Myocyte (in vitro differentiated cells): ENCODE results near the gene PRSS1. TPM values are rescaled to one million over a fixed set of nuclear protein-coding genes. Genes with fewer than 3 reads are reported as not detected.
"Not testable (repeated sequence)": the region's sequence is repeated elsewhere in the genome, so short reads cannot be mapped to it uniquely, and the experiment has no call there.

Experiments
- DNase-seq: peaks from one replicate; pipeline ENCODE4 v3.0.0-alpha.2; 2012; ENCODE audit warnings: low read depth
- polyA plus RNA-seq: library from polyadenylated mRNA; unstranded; fragments of >200 nt; gene quantifications from one replicate; pipeline ENCODE4 v1.2.1, GENCODE V29; 2012; ENCODE audit warnings: missing spikeins
- total RNA-seq: library from RNA; depleted of rRNA; stranded (reverse); fragments of >200 nt; gene quantifications from 2 replicates; pipeline ENCODE4 v1.2.3, GENCODE V29; 2014

Gene PRSS1
- not detected in 2 replicates for total RNA-seq
- not detected for polyA plus RNA-seq

DNA sequence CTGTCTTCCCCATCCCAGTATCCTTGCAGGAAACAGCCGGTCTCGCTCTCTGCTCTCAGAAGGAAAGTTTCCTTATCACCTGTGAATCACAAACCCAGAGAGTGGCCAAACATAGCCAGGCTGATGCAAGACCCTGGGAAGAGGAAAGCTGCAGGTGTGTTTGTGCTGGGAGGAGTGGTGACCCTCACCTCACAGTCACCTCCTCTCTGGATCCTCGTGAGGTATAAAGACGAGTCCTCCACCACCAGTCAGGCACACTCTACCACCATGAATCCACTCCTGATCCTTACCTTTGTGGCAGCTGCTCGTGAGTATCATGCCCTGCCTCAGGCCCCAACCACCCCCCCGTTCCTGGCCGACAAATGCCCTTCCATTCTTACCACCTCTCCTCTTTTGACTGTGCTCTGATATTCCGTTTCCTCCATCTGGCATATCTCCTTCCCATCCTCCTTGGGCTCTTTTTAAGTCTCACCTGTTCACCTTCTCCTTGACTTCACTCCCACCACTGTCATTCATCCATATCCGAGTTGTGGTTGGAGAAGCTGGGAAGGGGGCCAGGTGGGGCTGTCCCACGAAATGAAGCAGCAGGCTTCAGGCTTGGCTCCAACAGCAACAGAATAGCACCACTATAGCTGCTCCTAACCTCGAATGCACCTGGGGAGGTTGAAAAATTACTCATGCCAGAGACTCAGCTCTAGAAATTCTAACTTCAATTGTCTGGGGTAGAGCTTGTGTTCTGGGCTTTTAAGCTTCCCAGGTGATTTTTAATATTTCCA, at the start of gene PRSS1:
Gene PRSS1 (plus strand): TSS at position 255 of the 776 bp plus-strand sequence. CDS start 13 bp downstream, at position 268.
- DNase-seq = no peak

DNA sequence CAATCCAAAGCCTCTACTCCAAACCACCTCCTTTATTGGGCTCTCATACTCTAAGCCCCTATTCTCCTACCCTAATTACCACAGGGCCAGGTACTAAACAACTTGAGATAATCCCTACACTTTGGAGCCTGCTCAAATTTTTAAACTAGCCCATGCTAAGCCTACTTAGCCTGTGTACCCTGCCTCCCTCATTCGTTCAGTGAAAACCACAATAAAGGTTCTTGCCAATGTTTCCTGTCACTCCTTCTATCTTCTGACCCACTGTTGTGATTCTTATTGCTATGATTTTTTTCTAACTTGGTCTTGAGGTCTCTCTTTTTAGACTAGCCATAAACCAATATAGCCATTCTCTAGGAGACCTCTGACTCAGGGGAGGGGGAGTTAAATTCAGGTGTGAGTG, 48.3 kb upstream of the PRSS1 start:
- not testable (repeated sequence) for DNase-seq

DNA sequence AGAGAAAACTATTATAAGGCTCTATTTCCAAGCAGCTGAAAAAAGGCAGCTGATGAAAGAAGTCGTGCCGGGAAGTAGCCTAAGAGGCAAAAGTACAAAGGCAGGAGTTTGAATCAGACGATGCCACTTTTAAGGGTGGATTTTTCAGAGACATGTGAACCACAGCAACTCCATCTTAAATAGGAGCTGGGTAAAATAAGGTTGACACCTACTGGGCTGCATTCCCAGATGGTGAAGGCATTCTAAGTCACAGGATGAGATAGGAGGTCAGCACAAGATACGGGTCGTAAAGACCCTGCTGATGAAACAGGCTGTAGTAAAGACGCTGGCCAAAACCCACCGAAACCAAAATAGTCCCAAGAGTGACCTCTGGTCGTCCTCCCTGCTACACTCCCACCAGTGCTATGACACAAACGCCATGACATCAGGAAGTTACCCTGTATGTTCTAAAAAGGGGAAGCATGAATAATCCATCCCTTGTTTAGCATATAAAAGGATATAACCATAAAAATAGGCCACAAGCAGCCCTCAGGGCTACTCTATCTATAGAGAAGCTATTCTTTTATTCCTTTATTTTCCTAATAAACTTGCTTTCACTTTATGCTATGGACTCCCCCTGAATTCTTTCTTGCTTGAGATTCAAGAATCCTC, 45.5 kb upstream of the PRSS1 start:
- no peak for DNase-seq

DNA sequence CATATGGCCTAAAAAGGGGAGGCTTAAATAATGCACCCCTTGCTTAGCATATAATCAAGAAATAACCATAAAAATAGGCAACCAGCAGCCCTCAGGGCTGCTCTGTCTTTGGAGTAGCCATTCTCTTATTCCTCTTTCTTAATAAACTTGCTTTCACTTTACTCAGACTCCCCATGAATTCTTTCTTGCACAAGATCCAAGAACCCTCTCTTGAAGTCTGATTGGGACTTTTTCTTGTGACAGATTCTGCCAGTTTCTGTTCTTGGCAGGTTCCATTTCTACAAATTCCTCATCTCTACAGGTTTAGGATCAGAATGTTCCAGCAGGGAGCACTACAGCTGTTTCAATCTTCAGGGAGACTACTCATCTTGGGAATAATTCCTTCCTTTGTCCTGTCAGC, 40.5 kb upstream of the PRSS1 start:
- DNase-seq = not testable (repeated sequence)

DNA sequence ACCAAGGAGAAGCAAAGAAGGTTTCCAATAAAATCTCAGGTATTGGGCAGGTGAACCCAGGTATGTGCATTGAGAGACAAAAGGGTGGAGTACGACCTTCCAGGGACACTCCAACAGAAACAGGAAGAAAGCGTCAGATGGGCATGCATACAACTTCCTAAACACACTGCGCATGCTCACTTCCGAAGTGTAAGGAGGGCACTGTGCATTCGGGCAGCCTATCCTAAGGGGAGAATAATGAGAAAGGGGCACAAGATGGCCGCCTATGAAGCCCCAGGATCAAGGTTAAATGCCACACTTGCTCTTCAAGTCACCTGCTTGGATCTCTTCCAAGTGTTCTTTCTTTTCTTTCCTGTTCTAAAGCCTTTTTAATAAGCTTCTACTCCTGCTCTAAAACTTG, 39.4 kb upstream of the PRSS1 start:
- no peak for DNase-seq

DNA sequence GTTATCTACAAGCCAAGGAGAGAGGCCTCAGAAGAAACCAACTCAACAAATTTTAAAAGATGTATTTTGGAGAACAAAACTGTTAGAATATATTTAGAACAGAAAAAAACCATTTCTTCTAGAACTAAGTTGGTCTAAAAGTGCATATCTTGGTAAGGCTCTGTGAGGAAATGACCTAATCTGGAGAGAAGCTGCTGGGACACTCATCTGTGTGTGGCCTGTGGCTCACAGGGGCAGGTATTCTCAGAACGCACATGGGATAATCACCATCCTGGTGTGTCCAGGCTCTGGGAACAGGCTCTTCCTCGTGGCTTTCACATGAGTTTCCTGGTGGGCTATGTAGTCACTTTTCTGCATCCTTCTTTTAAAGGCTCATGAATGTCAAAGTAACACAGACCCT, 38.1 kb upstream of the PRSS1 start:
- no peak for DNase-seq

DNA sequence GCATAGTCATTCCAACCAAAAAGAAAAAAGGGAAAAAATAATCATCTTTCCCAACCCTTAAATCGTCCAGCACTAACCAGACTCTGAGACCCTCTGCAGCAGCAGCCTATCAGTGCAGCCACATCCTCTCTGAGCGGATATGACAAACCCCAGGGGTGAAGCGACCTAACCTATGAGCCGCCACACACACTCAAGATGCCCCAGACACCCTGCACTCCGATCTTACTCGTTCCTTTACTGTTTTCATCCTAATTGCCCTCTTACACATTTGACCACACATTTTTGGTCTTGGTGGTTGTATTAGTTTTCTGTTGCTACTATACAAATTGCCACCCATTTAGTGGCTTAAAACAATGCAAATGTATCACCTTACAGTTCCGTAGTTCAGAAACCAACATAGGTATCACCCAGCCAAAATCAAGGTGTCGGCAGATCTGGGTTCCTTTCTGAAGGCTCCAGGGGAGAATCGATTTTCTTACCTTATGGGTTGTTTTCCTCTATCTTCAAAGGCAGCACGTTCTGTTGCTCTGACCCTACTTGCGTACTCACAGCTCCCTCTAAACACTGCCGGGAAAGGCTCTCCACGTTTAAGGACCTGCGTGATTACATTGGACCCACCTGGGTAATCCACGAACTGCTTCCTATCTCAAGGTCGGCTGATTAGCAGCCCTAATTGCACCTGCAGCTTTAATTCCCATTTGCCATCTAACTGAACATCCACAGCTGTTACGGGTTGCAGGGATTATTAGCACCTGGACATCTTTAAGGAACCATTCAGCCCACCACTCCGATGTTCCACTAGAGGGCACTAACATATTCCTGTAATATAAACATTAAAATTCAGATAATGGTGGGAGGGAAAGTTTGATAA, 37.3 kb upstream of the PRSS1 start:
- peak; percentile 37 for DNase-seq

DNA sequence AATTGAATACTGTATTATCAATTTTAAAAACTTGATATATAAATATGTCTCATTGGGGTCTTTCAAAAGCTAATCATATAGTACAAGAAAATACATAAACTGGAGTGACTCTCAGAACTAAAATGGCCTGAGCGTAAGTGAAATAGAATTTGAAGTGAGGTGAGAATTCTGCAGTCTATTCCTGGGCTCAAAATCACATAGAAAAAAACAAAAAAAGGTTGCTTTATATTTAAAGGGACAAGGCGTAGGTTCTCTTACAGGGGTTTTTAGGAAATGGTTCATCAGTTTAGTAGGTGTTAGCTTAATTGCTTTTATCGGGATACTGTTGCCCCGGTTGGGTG, 36.7 kb upstream of the PRSS1 start:
- DNase-seq = no peak

DNA sequence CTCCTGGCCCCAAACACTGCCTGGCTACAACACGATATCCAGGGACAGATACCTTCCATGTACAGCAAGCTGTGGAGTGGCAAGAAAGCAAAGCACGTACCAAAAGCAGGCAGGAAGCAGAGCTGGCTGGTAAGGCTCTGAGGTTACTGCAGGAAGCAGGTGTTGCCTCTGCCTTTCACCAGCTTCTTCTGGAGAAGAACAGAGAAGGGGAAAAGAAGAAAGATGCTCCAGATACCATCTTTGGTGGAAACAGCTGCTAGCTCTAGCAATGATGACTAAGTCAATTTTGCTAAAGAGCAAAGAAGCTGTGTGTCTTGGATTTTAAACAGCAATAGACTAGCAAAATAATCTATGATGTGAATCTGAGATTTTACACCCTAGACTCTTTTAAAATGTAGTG, 34.9 kb upstream of the PRSS1 start:
- no peak for DNase-seq

DNA sequence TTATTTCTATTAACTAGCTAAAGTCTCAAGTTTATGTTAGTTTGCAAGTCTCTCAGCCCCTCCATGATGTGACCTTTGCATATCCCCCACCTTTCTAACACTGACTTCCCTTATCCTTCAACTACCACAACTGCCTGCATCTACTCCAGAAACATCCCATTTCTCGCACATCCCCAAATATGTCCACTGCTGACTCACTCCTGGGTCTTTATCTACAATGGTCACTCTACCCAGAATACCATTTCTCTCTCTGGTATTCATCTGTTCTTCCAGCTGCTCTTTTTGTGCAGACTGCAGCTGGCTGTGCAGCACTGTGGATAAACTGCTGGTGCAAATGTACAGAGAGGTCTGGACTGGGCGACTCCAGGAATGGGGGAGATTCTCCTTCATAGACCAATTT, 32.7 kb upstream of the PRSS1 start:
- no peak for DNase-seq

DNA sequence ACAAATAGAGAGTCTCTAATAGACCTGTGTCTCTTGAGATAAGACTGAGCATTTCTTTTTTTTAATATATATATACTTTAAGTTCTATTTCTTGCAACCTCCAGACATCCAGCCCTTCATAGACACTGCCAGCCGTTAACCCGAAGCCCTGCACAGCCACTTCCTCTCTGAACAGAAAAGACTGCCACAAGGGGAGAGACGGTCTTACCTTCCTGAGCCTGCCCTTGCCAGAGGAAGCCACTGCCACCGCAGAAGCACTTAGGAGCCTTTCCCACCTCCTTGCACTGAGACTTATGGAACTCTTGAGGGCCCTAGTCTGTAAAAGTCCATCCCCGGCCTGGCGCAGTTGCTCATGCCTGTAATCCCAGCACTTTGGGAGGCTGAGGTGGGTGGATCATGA, 31.8 kb upstream of the PRSS1 start:
- DNase-seq = no peak

DNA sequence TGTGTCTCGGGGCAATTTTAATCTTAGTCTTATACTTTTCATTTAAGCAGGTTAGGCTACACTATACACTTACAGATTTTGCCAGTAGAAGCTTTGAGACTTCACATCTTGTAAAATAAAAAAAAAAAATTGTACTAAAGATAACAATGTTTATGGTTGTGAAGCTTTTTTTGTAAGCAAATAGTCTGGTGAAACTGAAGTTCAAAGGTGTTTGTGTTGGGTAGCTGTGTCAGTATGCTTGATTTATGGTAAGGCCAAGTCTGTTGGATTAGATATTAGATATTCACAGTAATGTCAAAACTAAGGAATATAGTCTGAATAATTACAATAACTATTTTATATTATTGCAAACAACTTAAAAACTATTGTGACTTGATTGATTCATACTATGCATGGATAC, 31.0 kb upstream of the PRSS1 start:
- no peak for DNase-seq

DNA sequence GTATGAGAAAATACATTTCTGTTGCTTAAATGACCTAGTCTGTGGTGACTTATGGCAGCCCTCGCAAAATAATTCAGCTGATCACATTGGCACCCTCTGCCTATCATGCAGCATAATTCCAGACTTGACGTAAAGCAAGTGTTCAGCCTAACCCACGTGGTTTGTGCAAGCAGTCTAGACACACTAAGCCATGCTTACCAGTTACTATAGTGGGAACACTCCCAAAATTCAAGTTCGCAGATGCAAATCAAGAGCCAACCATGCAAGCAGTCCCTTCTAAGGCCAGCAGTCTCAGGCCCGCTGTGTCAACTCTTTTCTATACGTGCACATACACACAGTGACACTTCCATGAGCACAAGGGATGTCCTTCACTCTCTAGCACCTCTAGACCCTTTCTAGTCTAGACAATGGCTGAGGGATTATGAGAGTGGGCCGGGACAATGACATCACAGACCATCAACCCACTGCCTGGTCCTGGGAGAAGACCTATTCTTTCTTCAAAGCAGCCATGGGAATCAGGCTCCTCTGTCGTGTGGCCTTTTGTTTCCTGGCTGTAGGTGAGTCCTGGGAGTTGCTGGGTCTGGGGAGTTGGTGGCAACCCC, 29.0 kb upstream of the PRSS1 start:
- no peak for DNase-seq

DNA sequence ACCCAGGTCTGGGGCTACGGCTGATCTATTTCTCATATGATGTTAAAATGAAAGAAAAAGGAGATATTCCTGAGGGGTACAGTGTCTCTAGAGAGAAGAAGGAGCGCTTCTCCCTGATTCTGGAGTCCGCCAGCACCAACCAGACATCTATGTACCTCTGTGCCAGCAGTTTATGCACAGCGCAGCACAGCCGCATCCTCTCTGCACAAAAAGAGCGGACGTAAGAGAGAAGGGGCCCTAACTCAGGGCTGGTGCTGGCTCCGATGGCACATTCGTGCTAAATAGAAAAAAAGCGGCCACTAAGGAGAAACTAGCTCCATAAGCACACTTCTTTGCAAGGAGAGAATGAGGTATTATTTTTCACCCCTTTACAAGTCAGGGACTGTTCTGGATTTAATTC, 28.3 kb upstream of the PRSS1 start:
- DNase-seq = no peak

DNA sequence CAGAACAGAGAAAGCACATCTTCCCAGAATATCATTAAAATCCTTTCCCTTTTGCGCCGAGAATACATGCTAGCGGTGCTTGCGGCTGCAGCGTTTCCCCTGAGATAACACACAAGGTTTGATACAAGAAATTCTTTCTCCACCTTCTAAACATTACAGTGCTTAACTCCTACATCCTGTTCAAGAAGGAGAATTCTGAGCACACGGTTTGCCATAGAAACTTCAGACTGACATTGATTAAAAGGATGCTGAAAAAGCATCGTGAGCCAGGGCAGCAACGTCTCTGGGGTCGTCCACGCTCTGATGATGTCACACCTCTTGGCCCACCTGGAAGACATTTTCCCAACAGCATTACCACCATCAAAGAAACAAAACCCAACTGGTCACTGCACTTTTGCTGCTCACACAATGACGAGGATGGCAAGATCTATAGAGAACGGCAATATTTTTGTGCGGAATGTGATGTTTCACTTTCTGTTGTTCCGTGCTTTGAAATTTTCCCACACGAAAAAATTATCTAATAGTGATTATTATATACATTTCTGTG, 27.0 kb upstream of the PRSS1 start:
- no peak for DNase-seq

DNA sequence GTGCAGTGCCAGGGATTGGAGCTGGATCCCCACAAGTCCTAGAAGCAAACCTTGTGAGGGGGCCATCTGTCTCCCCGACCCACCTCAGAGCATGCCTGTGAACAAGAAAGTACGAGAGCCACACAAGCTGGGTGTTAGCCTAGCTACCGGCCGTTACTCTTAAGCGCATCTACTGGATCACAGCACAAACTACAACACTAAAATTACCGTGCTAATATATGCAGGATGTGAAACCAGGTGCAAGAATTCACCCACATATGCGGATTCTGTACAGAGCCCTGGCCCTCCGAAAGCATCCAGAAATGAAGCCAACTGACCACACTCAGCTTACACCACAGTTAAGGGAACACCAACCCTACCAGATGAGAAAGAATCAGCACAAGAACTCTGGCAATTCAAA, 16.0 kb upstream of the PRSS1 start:
- DNase-seq = no peak

DNA sequence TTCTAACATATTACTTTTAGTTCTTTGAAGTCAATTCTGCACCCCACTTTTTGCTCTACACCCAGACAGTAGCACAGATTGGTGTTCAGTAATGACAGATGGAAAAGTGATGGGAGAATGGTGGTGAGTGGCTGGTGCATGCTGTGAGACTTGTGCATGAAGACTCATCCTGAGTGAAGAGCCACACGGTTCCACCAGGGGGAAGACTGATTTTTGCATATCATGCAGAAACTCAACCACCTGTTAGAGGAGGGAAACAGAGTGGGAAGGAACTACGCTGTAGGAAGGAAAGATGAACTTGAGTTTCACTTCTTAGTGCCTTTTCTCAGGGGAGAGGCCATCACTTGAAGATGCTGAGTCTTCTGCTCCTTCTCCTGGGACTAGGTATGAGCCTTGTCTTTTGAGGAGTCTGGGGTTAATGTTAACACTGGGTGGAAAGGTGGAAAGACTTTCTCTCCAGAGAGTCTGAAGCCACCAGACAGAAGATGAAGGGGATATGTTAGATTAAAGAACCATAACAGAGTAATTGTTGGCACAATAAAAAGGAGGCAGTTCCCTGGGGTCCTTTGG, 9.3 kb upstream of the PRSS1 start:
- no peak for DNase-seq

DNA sequence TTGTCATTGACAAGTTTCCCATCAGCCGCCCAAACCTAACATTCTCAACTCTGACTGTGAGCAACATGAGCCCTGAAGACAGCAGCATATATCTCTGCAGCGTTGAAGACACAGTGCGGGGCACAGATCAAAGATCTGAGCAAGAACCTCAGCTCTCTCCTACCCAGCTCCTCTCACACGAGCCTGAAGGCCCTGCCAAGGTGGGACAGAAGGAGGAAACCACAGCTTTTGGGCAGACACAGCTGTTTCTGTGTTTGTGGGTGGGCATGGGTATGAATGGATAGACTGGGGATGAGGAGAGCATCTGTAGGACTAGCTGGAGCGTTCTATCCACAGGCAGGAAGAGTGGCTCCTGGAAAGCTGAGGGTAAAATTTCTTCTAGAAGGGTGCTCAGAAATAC, 8.5 kb upstream of the PRSS1 start:
- DNase-seq = no peak

DNA sequence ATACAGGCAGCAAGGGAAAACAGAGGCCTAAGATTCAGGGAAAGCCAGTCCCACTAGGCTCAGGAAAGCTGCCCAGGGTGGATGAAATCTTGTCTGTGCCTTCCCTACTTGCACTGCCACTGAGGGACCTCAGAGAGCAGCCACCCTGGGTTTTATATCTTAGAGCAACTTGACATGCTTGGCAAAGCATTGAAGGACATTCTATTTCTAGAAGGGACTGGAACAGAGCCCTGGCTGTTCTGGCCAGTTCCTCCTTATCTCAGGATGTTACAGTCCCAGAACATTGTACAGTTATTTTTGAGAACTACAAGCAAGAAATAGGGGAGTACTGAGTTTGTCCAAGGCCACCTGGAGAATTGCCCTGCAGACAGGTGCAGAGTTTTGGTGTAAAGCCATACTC, 7.3 kb upstream of the PRSS1 start:
- DNase-seq = not testable (repeated sequence)

DNA sequence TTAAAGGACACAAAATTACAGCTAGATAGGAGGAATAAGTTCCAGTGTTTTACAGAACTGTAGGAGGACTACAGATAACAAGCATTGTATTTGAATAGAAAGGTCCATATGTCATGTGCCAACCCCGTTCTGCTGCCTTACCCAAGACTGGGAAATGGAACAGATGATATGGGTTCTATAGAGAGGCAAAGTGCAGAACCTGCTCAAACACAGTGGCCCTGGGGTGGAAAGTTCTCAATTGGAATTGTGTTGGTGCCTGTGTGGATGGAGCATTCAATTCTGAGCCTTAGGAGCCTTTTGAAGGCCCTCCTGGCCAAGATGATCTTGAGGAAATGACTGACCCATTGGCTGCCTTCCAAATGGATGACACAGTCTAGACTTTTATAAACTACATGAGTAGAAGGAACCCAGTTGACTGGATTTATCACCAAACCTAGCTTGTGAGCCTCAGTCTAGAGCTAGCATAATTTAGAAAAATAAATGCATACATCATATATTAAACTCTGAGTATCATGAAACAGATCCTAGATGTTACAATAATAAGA, 4.1 kb upstream of the PRSS1 start:
- peak; percentile 3 for DNase-seq

DNA sequence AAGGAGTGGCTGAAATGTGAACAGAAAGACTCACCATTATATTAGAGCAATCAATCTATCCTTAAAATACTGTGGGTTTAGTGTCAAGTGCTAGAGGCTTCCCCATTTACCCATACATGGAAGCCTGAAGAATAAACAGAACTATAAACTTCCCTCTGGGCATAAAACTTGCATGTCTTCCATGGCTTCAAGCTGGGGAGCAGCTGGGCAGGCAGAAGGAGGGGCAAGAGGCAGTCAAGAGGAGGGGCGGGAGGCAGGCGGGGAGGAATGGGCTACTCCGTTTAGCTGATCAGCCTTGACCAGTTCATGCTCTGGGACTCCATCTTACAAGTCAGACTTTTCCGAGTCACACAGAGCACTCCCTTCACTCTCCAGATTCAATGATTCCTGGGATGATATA, 3.5 kb upstream of the PRSS1 start:
- DNase-seq = no peak
